BE2C (cell line): ENCODE results near the gene VCPKMT.

Source experiments
- DNase-seq: peaks from one replicate; pipeline ENCODE4 v3.0.0-alpha.2; 2020
- H3K27me3 ChIP-seq: fragments of 250-450 bp; sonication (Bioruptor Pico); 2 replicates; pipeline ENCODE4 v1.5.1; 2020; ENCODE audit warnings: mild to moderate bottlenecking
- H3K36me3 ChIP-seq: fragments of 250-450 bp; sonication (Bioruptor Pico); 2 replicates; pipeline ENCODE4 v1.5.1; 2020; ENCODE audit warnings: mild to moderate bottlenecking
- H3K4me1 ChIP-seq: fragments of 250-450 bp; sonication (Bioruptor Pico); 2 replicates; pipeline ENCODE4 v1.5.1; 2020
- H3K4me3 ChIP-seq: 2 replicates; pipeline ENCODE4 v1.5.1; 2011; ENCODE audit warnings: low read depth, low read length
- H3K9me3 ChIP-seq: fragments of 250-450 bp; sonication (Bioruptor Pico); 2 replicates; pipeline ENCODE4 v1.5.1; 2020
- CTCF ChIP-seq: IDR thresholded peaks from 2 replicates; pipeline ENCODE4 v1.5.1; 2012; ENCODE audit warnings: mild to moderate bottlenecking, low read depth, low read length

The VCPKMT gene

GRCh38 chr14:50109342-50109741 lies 7.0 kb downstream of the VCPKMT start:
- H3K4me3 ChIP-seq = no peak overlapping the region
- no peaks in the 10 kb centered on the region for H3K27me3 ChIP-seq
- H3K9me3 ChIP-seq = no peaks in the 10 kb centered on the region
- peaks cover 3% of the 10 kb centered on the region; the same call in 1 of the 2 replicates for H3K4me1 ChIP-seq
- DNase-seq = peak; percentile 26
- TF ChIP-seq CTCF = peak; percentile 59
- peaks cover 56% of the 10 kb centered on the region for H3K36me3 ChIP-seq

- Histone ChIP-seq H3K9me3 (no peaks in the 10 kb centered on the region), H3K27me3 (no peaks in the 10 kb centered on the region), H3K36me3 (peaks cover 45% of the 10 kb centered on the region), H3K4me3 (no peak overlapping the region), H3K4me1 (peaks cover 3% of the 10 kb centered on the region; the same call in 1 of the 2 replicates)
- no peak for DNase-seq
- TF ChIP-seq CTCF = no peak
These were observed 8.5 kb downstream of the VCPKMT start for GRCh38 chr14:50107850-50108249.

GRCh38 chr14:50106178-50106577 lies 10.2 kb downstream of the VCPKMT start:
- peak; percentile 50 for DNase-seq

GRCh38 chr14:50103558-50103957 lies 12.8 kb downstream of the VCPKMT start:
- H3K4me3 ChIP-seq = no peak overlapping the region
- no peak for TF ChIP-seq CTCF
- H3K27me3 ChIP-seq = no peaks in the 10 kb centered on the region
- no peaks in the 10 kb centered on the region for H3K9me3 ChIP-seq
- DNase-seq = no peak
- H3K36me3 ChIP-seq = peaks cover 9% of the 10 kb centered on the region; the same call in 1 of the 2 replicates
- H3K4me1 ChIP-seq = peaks cover 3% of the 10 kb centered on the region; the same call in 1 of the 2 replicates

More at GRCh38 chr14:50106178-50106577, 10.2 kb downstream of the VCPKMT start:
- H3K27me3 ChIP-seq = no peaks in the 10 kb centered on the region
- H3K4me3 ChIP-seq = no peak overlapping the region
- no peaks in the 10 kb centered on the region for H3K9me3 ChIP-seq
- no peak for TF ChIP-seq CTCF
- H3K4me1 ChIP-seq = peaks cover 3% of the 10 kb centered on the region; the same call in 1 of the 2 replicates
- H3K36me3 ChIP-seq = peaks cover 30% of the 10 kb centered on the region

GRCh38 chr14:50101417-50101816 lies 15.0 kb downstream of the VCPKMT start:
- H3K36me3 ChIP-seq = no peaks in the 10 kb centered on the region
- no peak overlapping the region for H3K4me3 ChIP-seq
- no peaks in the 10 kb centered on the region for H3K9me3 ChIP-seq
- DNase-seq = no peak
- peaks cover 2% of the 10 kb centered on the region; the same call in 1 of the 2 replicates for H3K4me1 ChIP-seq
- no peak for TF ChIP-seq CTCF
- H3K27me3 ChIP-seq = no peaks in the 10 kb centered on the region

GRCh38 chr14:50100805-50101204 lies 15.6 kb downstream of the VCPKMT start:
- no peak for TF ChIP-seq CTCF
- no peaks in the 10 kb centered on the region; the same call in 1 of the 2 replicates for H3K4me1 ChIP-seq
- no peak for DNase-seq
- no peaks in the 10 kb centered on the region for H3K36me3 ChIP-seq
- H3K27me3 ChIP-seq = no peaks in the 10 kb centered on the region
- H3K9me3 ChIP-seq = no peaks in the 10 kb centered on the region
- no peak overlapping the region for H3K4me3 ChIP-seq
